Measurements from ENCODE around the gene ABTB2. TPM values are rescaled to one million over a fixed set of nuclear protein-coding genes. Genes with fewer than 3 reads are reported as not detected.

The ABTB2 gene
- total and polyA plus RNA-seq, 2 experiments from 2014 or later = 2.6 to 12.1 TPM

DNA sequence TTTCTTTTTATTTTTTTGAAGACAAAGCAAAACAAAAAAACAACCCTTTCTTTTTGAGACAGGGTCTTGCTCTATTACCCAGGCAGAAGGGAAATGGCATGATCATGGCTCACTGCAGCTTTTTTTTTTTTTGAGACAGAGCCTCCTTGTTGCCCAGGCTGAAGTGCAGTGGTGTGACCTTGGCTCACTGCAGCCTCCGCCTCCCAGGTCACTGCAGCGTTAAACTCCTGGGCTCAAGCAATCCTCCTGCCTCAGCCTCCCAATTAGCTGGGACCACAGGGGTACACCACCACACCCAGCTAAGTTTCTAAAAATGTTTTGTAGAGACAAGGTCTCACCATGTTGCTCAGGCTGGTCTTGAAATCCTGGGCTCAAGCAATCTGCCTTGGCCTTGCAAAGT lies 124.6 kb downstream of the ABTB2 start:
- Mint-ChIP-seq H3K27ac (no peak overlapping the region), H3K27me3 (ENCODE audit: insufficient read depth, low read depth, poor library complexity) (peaks cover 6% of the 10 kb centered on the region), H3K4me1 (peaks cover 40% of the 10 kb centered on the region), H3K4me3 (no peak overlapping the region), H3K36me3 (ENCODE audit: low read depth) (no peaks in the 10 kb centered on the region), H3K9me3 (0 out of 3 replicates have a peak, but pooled peaks cover 3% of the 10 kb centered on the region)
- Histone ChIP-seq H3K9me2 (ENCODE audit: insufficient read depth) (no peaks in the 10 kb centered on the region), H3K4me2 (no peak overlapping the region), H2AFZ (no peak overlapping the region), H3K36me3 (ENCODE audit: insufficient read depth) (no peaks in the 10 kb centered on the region), H3K27ac (ENCODE audit: low read depth) (no peak overlapping the region), H3K4me1 (ENCODE audit: insufficient read depth) (peaks cover 42% of the 10 kb centered on the region), H3F3A (replicated peaks; ENCODE audit: low read depth) (no peaks in the 10 kb centered on the region), H3K27me3 (ENCODE audit: insufficient read depth) (no peaks in the 10 kb centered on the region), H4K20me1 (replicated peaks; ENCODE audit: insufficient read depth) (no peaks in the 10 kb centered on the region), H3K79me2 (replicated peaks; ENCODE audit: insufficient read depth) (no peaks in the 10 kb centered on the region), H3K4me3 (no peak overlapping the region)
- TF ChIP-seq POLR2AphosphoS5 (IDR thresholded peaks at IDR 0.05; ENCODE audit: low read depth) = no peak
- TF ChIP-seq EZH2phosphoT487 (IDR thresholded peaks at IDR 0.05; ENCODE audit: unreplicated experiment) = no peak
- TF ChIP-seq JUNB (IDR thresholded peaks at IDR 0.05; ENCODE audit: unreplicated experiment) = no peak
- no peak for TF ChIP-seq CREB1 (CRISPR knock-in tag; IDR thresholded peaks at IDR 0.05; ENCODE audit: low read depth)
- no peak for TF ChIP-seq REST (IDR thresholded peaks at IDR 0.05; ENCODE audit: unreplicated experiment)
- no peak for TF ChIP-seq ZNF114 (CRISPR knock-in tag; IDR thresholded peaks at IDR 0.05)
- no peak for TF ChIP-seq NANOG (IDR thresholded peaks at IDR 0.05; ENCODE audit: borderline replicate concordance)
- TF ChIP-seq ZNF462 (CRISPR knock-in tag; IDR thresholded peaks at IDR 0.05) = no peak
- TF ChIP-seq ZNF331 (CRISPR knock-in tag; IDR thresholded peaks at IDR 0.05; ENCODE audit: low read depth) = no peak
- TF ChIP-seq STAT1 (IDR thresholded peaks at IDR 0.05; ENCODE audit: unreplicated experiment) = no peak
- no peak for TF ChIP-seq EZH2 (IDR thresholded peaks at IDR 0.05; ENCODE audit: low read depth, unreplicated experiment)
- TF ChIP-seq, protein P1, sequence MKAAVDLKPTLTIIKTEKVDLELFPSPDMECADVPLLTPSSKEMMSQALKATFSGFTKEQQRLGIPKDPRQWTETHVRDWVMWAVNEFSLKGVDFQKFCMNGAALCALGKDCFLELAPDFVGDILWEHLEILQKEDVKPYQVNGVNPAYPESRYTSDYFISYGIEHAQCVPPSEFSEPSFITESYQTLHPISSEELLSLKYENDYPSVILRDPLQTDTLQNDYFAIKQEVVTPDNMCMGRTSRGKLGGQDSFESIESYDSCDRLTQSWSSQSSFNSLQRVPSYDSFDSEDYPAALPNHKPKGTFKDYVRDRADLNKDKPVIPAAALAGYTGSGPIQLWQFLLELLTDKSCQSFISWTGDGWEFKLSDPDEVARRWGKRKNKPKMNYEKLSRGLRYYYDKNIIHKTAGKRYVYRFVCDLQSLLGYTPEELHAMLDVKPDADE (IDR thresholded peaks at IDR 0.05) = no peak
- TF ChIP-seq, protein P2, sequence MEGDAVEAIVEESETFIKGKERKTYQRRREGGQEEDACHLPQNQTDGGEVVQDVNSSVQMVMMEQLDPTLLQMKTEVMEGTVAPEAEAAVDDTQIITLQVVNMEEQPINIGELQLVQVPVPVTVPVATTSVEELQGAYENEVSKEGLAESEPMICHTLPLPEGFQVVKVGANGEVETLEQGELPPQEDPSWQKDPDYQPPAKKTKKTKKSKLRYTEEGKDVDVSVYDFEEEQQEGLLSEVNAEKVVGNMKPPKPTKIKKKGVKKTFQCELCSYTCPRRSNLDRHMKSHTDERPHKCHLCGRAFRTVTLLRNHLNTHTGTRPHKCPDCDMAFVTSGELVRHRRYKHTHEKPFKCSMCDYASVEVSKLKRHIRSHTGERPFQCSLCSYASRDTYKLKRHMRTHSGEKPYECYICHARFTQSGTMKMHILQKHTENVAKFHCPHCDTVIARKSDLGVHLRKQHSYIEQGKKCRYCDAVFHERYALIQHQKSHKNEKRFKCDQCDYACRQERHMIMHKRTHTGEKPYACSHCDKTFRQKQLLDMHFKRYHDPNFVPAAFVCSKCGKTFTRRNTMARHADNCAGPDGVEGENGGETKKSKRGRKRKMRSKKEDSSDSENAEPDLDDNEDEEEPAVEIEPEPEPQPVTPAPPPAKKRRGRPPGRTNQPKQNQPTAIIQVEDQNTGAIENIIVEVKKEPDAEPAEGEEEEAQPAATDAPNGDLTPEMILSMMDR (conservative IDR thresholded peaks at IDR 0.05; ENCODE audit: low read depth in 2 of 2) = no peak
- ATAC-seq (no peak), DNase-seq (ENCODE audit: low spot score) (no peak)

Data from GM23338 (cell line).